GM12875 (cell line): ENCODE data around the gene OSBPL5.

Source experiments
- H3K4me3 ChIP-seq: one replicate; pipeline ENCODE4 v1.5.1; 2011; ENCODE audit warnings: low read depth, low read length, control low read depth
- TF ChIP-seq, protein P1 (sequence below): IDR thresholded peaks from 2 replicates; pipeline ENCODE4 v1.5.1; 2011; ENCODE audit warnings: low read depth, mild to moderate bottlenecking, control low read depth, inconsistent platforms, low read length, moderate library complexity, borderline replicate concordance; ENCODE audit not compliant: insufficient read depth

OSBPL5 gene

DNA sequence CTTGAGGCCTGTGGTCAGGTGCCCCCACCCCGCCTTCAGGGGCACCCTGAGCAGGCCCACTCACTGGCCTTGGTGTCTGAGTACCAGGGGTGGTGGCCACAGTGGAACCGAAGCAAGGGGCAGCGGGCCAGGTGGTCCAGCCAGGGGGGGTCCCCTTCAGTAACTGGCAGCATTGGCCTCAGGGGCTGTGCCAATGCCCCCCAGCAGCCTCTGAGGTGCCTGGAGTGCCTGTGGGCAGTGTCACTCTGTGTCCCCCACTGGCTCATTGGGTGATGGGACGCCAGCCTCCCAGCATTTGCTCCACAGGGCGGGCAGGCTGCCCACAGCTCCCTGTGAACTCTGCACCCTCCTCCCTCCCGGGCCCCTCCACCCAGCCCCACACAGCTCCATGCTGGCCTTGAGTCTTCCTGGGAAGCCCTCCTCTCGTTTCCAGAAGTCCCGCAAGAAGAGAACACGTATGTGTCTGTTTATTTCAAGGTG lies 78.4 kb downstream of the OSBPL5 start:
- no peak overlapping the region for H3K4me3 ChIP-seq
- TF ChIP-seq, protein P1, sequence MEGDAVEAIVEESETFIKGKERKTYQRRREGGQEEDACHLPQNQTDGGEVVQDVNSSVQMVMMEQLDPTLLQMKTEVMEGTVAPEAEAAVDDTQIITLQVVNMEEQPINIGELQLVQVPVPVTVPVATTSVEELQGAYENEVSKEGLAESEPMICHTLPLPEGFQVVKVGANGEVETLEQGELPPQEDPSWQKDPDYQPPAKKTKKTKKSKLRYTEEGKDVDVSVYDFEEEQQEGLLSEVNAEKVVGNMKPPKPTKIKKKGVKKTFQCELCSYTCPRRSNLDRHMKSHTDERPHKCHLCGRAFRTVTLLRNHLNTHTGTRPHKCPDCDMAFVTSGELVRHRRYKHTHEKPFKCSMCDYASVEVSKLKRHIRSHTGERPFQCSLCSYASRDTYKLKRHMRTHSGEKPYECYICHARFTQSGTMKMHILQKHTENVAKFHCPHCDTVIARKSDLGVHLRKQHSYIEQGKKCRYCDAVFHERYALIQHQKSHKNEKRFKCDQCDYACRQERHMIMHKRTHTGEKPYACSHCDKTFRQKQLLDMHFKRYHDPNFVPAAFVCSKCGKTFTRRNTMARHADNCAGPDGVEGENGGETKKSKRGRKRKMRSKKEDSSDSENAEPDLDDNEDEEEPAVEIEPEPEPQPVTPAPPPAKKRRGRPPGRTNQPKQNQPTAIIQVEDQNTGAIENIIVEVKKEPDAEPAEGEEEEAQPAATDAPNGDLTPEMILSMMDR = no peak

DNA sequence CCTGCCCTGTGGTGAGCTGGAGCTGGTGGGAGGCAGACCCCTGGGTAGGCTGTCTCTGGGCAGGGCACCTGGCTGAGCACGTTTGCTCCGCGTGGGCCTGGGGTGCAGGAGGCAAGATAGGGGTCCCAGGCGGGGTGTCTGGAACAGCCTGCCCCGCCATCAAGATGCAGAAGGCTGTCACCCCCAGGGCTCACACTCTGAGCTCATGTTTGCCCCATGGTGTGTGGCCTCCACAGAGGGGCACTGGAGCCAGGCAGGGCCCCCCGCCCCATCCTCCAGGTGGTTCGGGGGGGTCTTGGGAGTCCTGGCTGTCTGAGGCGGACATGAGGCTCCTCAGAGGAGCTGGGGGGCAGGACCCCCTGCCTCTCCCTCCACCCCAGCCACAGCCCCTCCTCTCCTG lies 79.0 kb downstream of the OSBPL5 start:
- H3K4me3 ChIP-seq = no peak overlapping the region
- TF ChIP-seq, protein P1 = no peak

DNA sequence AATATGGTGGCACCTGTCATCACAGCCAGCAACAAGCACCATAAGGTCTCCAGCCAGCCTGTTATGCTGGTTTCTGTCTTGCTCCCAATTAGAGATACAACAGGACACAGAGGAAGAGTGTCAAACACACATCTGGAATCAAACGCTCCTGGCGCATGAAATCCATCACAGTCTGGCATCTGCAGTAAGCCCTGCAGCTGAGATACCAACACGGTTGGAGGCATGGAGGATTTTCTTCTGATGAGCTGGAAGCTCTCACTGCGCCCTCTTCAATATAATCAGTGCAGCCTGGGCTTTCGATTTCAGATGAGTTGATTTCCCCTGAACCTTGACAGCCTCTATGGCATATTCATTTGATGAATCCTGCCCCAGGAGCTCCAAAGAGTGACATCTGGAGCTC lies 80.1 kb downstream of the OSBPL5 start:
- no peak overlapping the region for H3K4me3 ChIP-seq
- TF ChIP-seq, protein P1 = no peak

DNA sequence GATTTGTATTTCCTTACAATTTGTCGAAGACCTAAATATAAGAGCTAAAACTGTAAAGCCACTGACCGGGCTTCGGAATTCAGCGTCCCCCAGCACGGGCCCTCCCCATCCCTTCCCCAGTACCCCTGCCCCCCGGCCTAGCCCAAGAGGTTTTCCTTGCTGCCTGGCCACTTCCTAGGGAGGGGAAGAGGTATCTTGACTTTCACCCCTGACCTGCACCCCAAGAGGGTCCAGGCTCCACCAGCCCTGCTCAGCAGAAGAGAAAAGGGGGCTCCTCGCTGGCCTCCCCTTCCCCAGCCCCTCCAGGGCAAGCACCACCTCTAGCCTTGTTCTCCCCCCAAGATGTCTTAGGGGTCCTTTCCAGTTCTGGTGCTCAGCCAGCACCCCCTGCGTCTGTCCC lies 81.8 kb downstream of the OSBPL5 start:
- H3K4me3 ChIP-seq = no peak overlapping the region
- TF ChIP-seq, protein P1 = no peak

DNA sequence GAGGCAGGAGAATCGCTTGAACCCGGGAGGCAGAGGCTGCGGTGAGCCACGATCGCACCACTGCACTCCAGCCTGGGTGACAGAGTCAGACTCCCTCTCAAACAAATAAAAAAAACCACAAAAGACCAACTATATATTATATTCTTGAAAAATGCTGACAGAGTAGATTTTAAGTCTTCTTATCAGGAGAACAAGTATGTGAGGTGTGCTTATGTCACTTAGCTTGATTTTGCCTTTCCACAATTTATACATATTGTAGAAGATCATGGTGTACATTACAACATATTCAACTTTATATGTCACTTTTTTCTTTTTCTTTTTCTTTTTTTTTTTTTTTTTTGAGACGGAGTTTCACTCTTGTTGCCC lies 83.7 kb downstream of the OSBPL5 start:
- no peak overlapping the region for H3K4me3 ChIP-seq
- TF ChIP-seq, protein P1 = no peak

DNA sequence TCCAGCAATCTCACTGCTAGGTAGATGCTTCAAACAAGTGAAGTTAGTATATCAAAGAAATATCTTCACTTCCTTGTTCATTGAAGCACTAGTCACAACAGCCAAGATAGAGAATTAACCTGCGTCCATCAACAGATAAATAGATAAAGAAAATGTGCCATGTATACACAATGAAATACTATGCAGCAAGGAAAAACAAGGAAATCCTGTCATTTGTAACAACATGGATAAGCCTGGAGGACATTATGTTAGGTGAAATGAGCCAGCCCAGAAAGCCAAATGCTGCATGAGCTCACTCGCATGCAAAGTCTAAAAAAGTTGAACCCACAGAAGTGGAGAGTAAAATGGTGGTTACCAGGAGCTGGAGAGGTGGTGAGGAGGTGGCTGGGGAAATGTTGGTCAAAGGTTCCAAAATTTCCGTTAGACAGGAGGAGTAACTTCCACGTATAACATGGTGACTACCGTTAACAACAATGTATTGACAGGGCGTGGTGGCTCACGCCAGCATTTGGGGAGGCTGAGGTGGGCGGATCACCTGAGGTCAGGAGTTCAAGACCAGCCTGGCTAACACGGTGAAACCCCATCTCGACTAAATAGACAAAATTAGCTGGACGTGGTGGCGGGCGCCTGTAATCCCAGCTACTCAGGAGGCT lies 84.3 kb downstream of the OSBPL5 start:
- H3K4me3 ChIP-seq = no peak overlapping the region
- TF ChIP-seq, protein P1 = no peak

DNA sequence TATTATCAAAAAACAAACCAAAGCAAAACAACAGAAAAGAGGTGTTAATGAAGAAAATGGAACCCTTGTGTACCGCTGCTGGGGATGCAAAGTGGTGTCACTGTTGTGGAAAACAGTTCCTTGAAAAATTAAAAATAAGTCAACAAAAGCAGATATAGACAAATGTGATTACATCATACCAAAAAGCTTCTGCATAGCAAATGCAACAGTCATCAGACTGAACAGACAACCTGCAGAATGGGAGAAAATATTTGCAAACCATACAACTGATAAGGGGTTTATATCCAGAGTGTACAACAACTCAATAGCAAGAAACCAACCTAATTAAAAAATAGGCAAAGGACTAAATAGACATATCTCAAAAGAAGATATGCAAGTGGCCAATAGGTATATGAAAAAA lies 85.0 kb downstream of the OSBPL5 start:
- TF ChIP-seq, protein P1 = no peak
- no peak overlapping the region for H3K4me3 ChIP-seq
